Endothelial cell of umbilical vein (primary cell): ENCODE measurements around the gene SAMD11. TPM values are rescaled to one million over a fixed set of nuclear protein-coding genes. Genes with fewer than 3 reads are reported as not detected.

Source experiments
- BruUV-seq: library from RNA; stranded (reverse); fragments of 400-500 nt; replicated peaks from 2 replicates; lab custom pipeline; 2021; lab: Mats Ljungman, UMichigan
- CTCF ChIA-PET: fragments of 300-600, 350-600 bp; sonication (Branson Sonifier 250); formaldehyde crosslinking; loops from one replicate; lab custom pipeline; 2021; ENCODE audit warnings: antibody characterized with exemption, inconsistent platforms; lab: Charles Lee
- POLR2A ChIA-PET: fragments of 300-600, 350-600 bp; sonication (Branson Sonifier 250); formaldehyde crosslinking; loops from one replicate; lab custom pipeline; 2021; ENCODE audit warnings: antibody characterized with exemption, inconsistent platforms; lab: Charles Lee
- DNase-seq: peaks from one replicate; pipeline ENCODE4 v3.0.0-alpha.2; 2011; ENCODE audit warnings: low read depth, low spot score
- FAIRE-seq: peaks from 2 replicates; lab custom pipeline; 2011; peaks lifted over from hg19 to GRCh38; lab: Jason Lieb, UNC
- H2AFZ ChIP-seq: 2 replicates; pipeline ENCODE4 v1.6.0; 2012; ENCODE audit warnings: low read depth, low read length, control low read depth, inconsistent platforms
- H3K27ac ChIP-seq: 2 replicates; pipeline ENCODE4 v1.5.1; 2011; ENCODE audit warnings: low read depth, mild to moderate bottlenecking, control low read depth, low read length, moderate library complexity; ENCODE audit not compliant: insufficient read depth
- H3K27me3 ChIP-seq, 2 experiments: 2 replicates each; pipeline versions ENCODE4 v1.6.0 to v1.6.1; 2011; ENCODE audit warnings: low read length in 2 of 2, mixed read lengths in 1 of 2; ENCODE audit not compliant: control insufficient read depth in 2 of 2, insufficient read depth in 2 of 2
- H3K36me3 ChIP-seq, 2 experiments: 2 replicates in 1 of 2; 3 replicates in 1 of 2; pipeline ENCODE4 v1.5.1; 2011; ENCODE audit warnings: low read length in 2 of 2, mild to moderate bottlenecking in 1 of 2, moderate library complexity in 1 of 2; ENCODE audit not compliant: control insufficient read depth in 2 of 2, insufficient read depth in 2 of 2; ENCODE audit errors: extremely low read depth in 1 of 2
- H3K4me1 ChIP-seq: 3 replicates; pipeline ENCODE4 v1.5.1; 2011; ENCODE audit warnings: mild to moderate bottlenecking, low read length; ENCODE audit not compliant: control insufficient read depth, insufficient read depth; ENCODE audit errors: extremely low read depth
- H3K4me2 ChIP-seq: 2 replicates; pipeline ENCODE4 v1.6.1; 2011; ENCODE audit warnings: low read length, control low read depth, mixed read lengths; ENCODE audit not compliant: insufficient read depth
- H3K4me3 ChIP-seq, 3 experiments: fragments of 200-600 bp in 1 of 3; sonication (generic), shearing (Covaris generic) in 1 of 3; replicated peaks in 1 of 3; 2 replicates each; pipeline ENCODE4 v1.5.1; 2011 to 2016; ENCODE audit warnings: control low read depth in 3 of 3, low read length in 3 of 3, mild to moderate bottlenecking in 2 of 3, inconsistent platforms in 1 of 3, low read depth in 1 of 3, moderate library complexity in 1 of 3; ENCODE audit not compliant: insufficient read depth in 1 of 3
- H3K79me2 ChIP-seq: 2 replicates; pipeline ENCODE4 v1.6.0; 2012; ENCODE audit warnings: low read length, inconsistent platforms; ENCODE audit not compliant: control insufficient read depth, insufficient read depth
- H3K9ac ChIP-seq: replicated peaks from 2 replicates; pipeline ENCODE3; 2011; ENCODE audit warnings: low read length, control low read depth; ENCODE audit not compliant: insufficient read depth; ENCODE audit errors: extremely low read depth
- H3K9me1 ChIP-seq: replicated peaks from 3 replicates; pipeline ENCODE4 v1.6.0; 2011; ENCODE audit warnings: mild to moderate bottlenecking, low read length; ENCODE audit not compliant: control insufficient read depth, insufficient read depth; ENCODE audit errors: extremely low read depth
- H3K9me3 ChIP-seq: replicated peaks from 2 replicates; pipeline ENCODE4 v1.5.1; 2012; ENCODE audit warnings: low read length, inconsistent platforms; ENCODE audit not compliant: control insufficient read depth, insufficient read depth
- H4K20me1 ChIP-seq: replicated peaks from 2 replicates; pipeline ENCODE3; 2011; ENCODE audit warnings: mild to moderate bottlenecking, low read length; ENCODE audit not compliant: control insufficient read depth, insufficient read depth; ENCODE audit errors: extremely low read depth
- CTCF ChIP-seq, 2 donors: IDR thresholded peaks; 1 replicate in 1 of 2; 2 replicates in 1 of 2; pipeline ENCODE4 v1.5.1; 2011; ENCODE audit warnings: low read length in 2 of 2, mild to moderate bottlenecking in 2 of 2, moderate library complexity in 2 of 2, control low read depth in 1 of 2, inconsistent platforms in 1 of 2, low read depth in 1 of 2; ENCODE audit not compliant: insufficient read depth in 1 of 2; ENCODE audit errors: extremely low read depth in 1 of 2
- EZH2 ChIP-seq: IDR thresholded peaks from 2 replicates; pipeline ENCODE4 v1.6.1; 2012; ENCODE audit warnings: borderline replicate concordance, low read depth, mild to moderate bottlenecking, moderate library complexity, low read length, inconsistent platforms; ENCODE audit not compliant: severe bottlenecking
- FOS ChIP-seq: IDR thresholded peaks from 2 replicates; pipeline ENCODE4 v1.6.1; 2011; ENCODE audit warnings: mild to moderate bottlenecking, low read length, moderate library complexity, borderline replicate concordance; ENCODE audit not compliant: insufficient read depth
- GATA2 ChIP-seq: IDR thresholded peaks from 2 replicates; pipeline ENCODE4 v1.7.0; 2011; ENCODE audit warnings: low read depth, mild to moderate bottlenecking, moderate library complexity, mixed read lengths, low read length; ENCODE audit not compliant: insufficient read length, insufficient read depth
- JUN ChIP-seq: IDR thresholded peaks from 2 replicates; pipeline ENCODE4 v1.6.1; 2011; ENCODE audit warnings: borderline replicate concordance, low read depth; ENCODE audit not compliant: insufficient read length, insufficient read depth
- MAX ChIP-seq: IDR thresholded peaks from 2 replicates; pipeline ENCODE4 v1.6.1; 2011; ENCODE audit not compliant: insufficient read depth, insufficient read length
- MYC ChIP-seq: IDR thresholded peaks from one replicate; pipeline ENCODE4 v1.6.1; 2011; ENCODE audit warnings: mild to moderate bottlenecking, low read depth, low read length
- POLR2A ChIP-seq: IDR thresholded peaks from 2 replicates; pipeline ENCODE4 v1.6.1; 2012; ENCODE audit warnings: low read depth, mild to moderate bottlenecking, control low read depth, low read length
- POLR2AphosphoS5 ChIP-seq: IDR thresholded peaks from 2 replicates; pipeline ENCODE4 v1.6.1; 2012; ENCODE audit warnings: low read depth, mild to moderate bottlenecking, control low read depth, low read length, moderate library complexity; ENCODE audit not compliant: insufficient read depth
- dilution Hi-C: fragments of 300-500 bp; cut with MboI; formaldehyde crosslinking; loops from one replicate; pipeline ENCODE4 v1.15.0; 2019; ENCODE audit warnings: low sequenced_read_pairs; ENCODE audit not compliant: extremely low pct_ligation_motif_present
- intact Hi-C: fragments of 100-400 bp; cut with micrococcal nuclease; formaldehyde crosslinking; loops from one replicate; pipeline ENCODE4 v1.10.0; 2022
- polyA plus RNA-seq, 4 experiments: library from polyadenylated mRNA; depleted of rRNA in 3 of 4; stranded (reverse) in 3 of 4; unstranded in 1 of 4; fragments of >200 nt; gene quantifications; 2 replicates each; pipeline versions ENCODE4 v1.2.1 to v1.2.3, GENCODE V29; 2011 to 2012; ENCODE audit warnings: missing spikeins in 1 of 4
- total RNA-seq: library from RNA; stranded (reverse); gene quantifications from 2 replicates; pipeline ENCODE4 v1.2.3, GENCODE V29; 2021

The SAMD11 gene
- total and polyA plus RNA-seq, 2 donors (not counting 3 experiments of a cell fraction or from before 2014, with no cell fraction given) = not detected

GRCh38 chr1:992362-992761 is 68.6 kb downstream of the SAMD11 start:
- FAIRE-seq = no peak
- dilution Hi-C loops = no loop called here

More at GRCh38 chr1:992362-992761, 68.6 kb downstream of the SAMD11 start:
- Histone ChIP-seq H3K4me2 (no peak overlapping the region), H3K79me2 (no peaks in the 10 kb centered on the region), H3K4me3 (no peak overlapping the region), H3K9ac (no peak overlapping the region), H3K9me3 (no peaks in the 10 kb centered on the region), H3K9me1 (no peaks in the 10 kb centered on the region), H2AFZ (no peak overlapping the region), H3K27ac (no peak overlapping the region), H3K36me3 (no peaks in the 10 kb centered on the region), H4K20me1 (no peaks in the 10 kb centered on the region), H3K4me1 (no peaks in the 10 kb centered on the region), H3K27me3 (peaks cover 0 to 3% of the 10 kb centered on the region in 2 experiments)
- DNase-seq = no peak
- intact Hi-C loops = no loop called here
- ChIA-PET POLR2A (no interaction called here), CTCF (interaction anchor here (2.5 to 3.9 kb wide), 2 partner anchors 9 to 10 kb away, joined by 11 to 25 read pairs; no protein-coding TSS in a partner anchor)
- TF ChIP-seq JUN (no peak), FOS (no peak), MAX (no peak), POLR2AphosphoS5 (no peak), CTCF (IDR thresholded peaks at IDR 0.05; ENCODE audit: extremely low read depth in 1 of 2, insufficient read depth in 1 of 2, low read depth in 1 of 2, low read length in 2 of 2) (no peak), GATA2 (no peak), MYC (no peak), POLR2A (no peak), EZH2 (no peak)
- BruUV-seq = no TSS peak
